ENCODE data around the gene SBF2. TPM values are rescaled to one million over a fixed set of nuclear protein-coding genes. Genes with fewer than 3 reads are reported as not detected.

The SBF2 gene
- total RNA-seq, 1 experiment from 2014 or later, result 30.2 TPM

DNA sequence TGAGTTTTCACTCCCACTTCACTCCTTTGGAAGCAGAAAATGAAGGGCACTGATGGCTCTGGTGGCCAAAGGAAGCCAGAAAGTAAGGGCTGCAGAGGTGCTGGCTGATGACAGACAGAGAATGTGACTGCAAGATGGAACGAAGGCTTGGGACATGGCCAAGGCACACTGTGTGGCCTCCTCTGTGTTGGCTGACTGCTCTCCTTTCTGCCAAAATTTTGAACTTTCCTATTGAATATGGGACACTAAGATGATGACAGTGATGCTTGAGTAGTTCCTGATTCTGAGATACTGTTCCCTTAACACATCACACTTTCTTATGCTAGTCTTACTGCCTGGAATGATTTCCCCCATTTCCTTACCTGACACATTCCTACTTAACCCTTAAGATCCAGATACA is 473.8 kb downstream of the SBF2 start:
- no peaks in the 10 kb centered on the region for H3K79me2 ChIP-seq (ENCODE audit: insufficient read depth, low read length)
- Mint-ChIP-seq H3K27ac (peak overlapping the region in 1 of 3 experiments; percentile 6; a peak in 1 of 7 replicates), H3K36me3 (ENCODE audit: insufficient read depth in 1 of 3, low read depth in 3 of 3) (no peaks in the 10 kb centered on the region; a peak in 1 of 7 replicates), H3K4me3 (no peak overlapping the region), H3K9me3 (no peaks in the 10 kb centered on the region), H3K27me3 (ENCODE audit: low read depth) (no peaks in the 10 kb centered on the region), H3K4me1 (peaks cover 33 to 44% of the 10 kb centered on the region in 2 experiments)
- no peak overlapping the region for H2BK120ac ChIP-seq (ENCODE audit: low read depth, low read length, poor library complexity, severe bottlenecking)
- no peak overlapping the region for H2BK15ac ChIP-seq (ENCODE audit: low read depth, low read length)
- H2AFZ ChIP-seq (ENCODE audit: low read length), result no peak overlapping the region
- no peak overlapping the region for H3T11ph ChIP-seq (ENCODE audit: low read length)
- TF ChIP-seq, protein P1, sequence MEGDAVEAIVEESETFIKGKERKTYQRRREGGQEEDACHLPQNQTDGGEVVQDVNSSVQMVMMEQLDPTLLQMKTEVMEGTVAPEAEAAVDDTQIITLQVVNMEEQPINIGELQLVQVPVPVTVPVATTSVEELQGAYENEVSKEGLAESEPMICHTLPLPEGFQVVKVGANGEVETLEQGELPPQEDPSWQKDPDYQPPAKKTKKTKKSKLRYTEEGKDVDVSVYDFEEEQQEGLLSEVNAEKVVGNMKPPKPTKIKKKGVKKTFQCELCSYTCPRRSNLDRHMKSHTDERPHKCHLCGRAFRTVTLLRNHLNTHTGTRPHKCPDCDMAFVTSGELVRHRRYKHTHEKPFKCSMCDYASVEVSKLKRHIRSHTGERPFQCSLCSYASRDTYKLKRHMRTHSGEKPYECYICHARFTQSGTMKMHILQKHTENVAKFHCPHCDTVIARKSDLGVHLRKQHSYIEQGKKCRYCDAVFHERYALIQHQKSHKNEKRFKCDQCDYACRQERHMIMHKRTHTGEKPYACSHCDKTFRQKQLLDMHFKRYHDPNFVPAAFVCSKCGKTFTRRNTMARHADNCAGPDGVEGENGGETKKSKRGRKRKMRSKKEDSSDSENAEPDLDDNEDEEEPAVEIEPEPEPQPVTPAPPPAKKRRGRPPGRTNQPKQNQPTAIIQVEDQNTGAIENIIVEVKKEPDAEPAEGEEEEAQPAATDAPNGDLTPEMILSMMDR (conservative IDR thresholded peaks at IDR 0.05), result no peak
- no CpG with 5 or more reads among the region's 1 CpG for WGBS (ENCODE audit: extremely low coverage, insufficient read length, low lambda C conversion rate)
- H2BK20ac ChIP-seq (ENCODE audit: low read depth, low read length, poor library complexity, severe bottlenecking), result no peak overlapping the region
- H2AK5ac ChIP-seq (ENCODE audit: insufficient read length, low read length), result no peak overlapping the region
- peaks cover 4% of the 10 kb centered on the region; the same call in 1 of the 2 replicates for H3K4me1 ChIP-seq (ENCODE audit: insufficient read depth, low read length)
- H3K56ac ChIP-seq (ENCODE audit: insufficient read length, low read depth, low read length), result no peak overlapping the region
- no peaks in the 10 kb centered on the region for H3K23me2 ChIP-seq (ENCODE audit: insufficient read length, low read depth, low read length, poor library complexity, severe bottlenecking)
- H3K4me2 ChIP-seq (ENCODE audit: insufficient read depth, insufficient read length, low read length), result no peak overlapping the region
- H3K23ac ChIP-seq (ENCODE audit: insufficient read length, low read depth, low read length), result no peak overlapping the region
- H3K27me3 ChIP-seq (ENCODE audit: insufficient read depth, low read length), result no peaks in the 10 kb centered on the region
- no peak overlapping the region for H4K5ac ChIP-seq (ENCODE audit: insufficient read length, low read depth, low read length)
- DNase-seq, result no peak
- no peak overlapping the region for H3K27ac ChIP-seq (ENCODE audit: insufficient read length, low read depth, low read length)
- no peaks in the 10 kb centered on the region for H4K20me1 ChIP-seq (ENCODE audit: control insufficient read depth, insufficient read depth, insufficient read length)
- H2BK5ac ChIP-seq (ENCODE audit: insufficient read length, low read length), result no peak overlapping the region
- no peak overlapping the region for H3K4ac ChIP-seq (ENCODE audit: low read depth, low read length)
- no peaks in the 10 kb centered on the region for H3K79me1 ChIP-seq (ENCODE audit: insufficient read depth, low read depth, low read length, poor library complexity, severe bottlenecking)
- no peak overlapping the region for H3K14ac ChIP-seq (ENCODE audit: insufficient read depth, low read length)
- H3K9me3 ChIP-seq (ENCODE audit: control insufficient read depth, low read depth, low read length), result no peaks in the 10 kb centered on the region
- H3K9ac ChIP-seq (ENCODE audit: extremely low read depth, insufficient read length, low read length), result no peak overlapping the region
- H2BK12ac ChIP-seq (ENCODE audit: insufficient read length, low read depth, low read length), result no peak overlapping the region
- no peak overlapping the region for H4K91ac ChIP-seq (ENCODE audit: insufficient read length, low read depth, low read length)
- no peak overlapping the region for H4K8ac ChIP-seq (replicated peaks; ENCODE audit: insufficient read length, low read depth, low read length)
- H3K18ac ChIP-seq (ENCODE audit: insufficient read length, low read depth, low read length), result no peak overlapping the region

Measured in H9 (cell line).